ENCODE data around the gene SNX17. TPM values are rescaled to one million over a fixed set of nuclear protein-coding genes. Genes with fewer than 3 reads are reported as not detected.

The SNX17 gene
- polyA plus RNA-seq, 3 donors = 86.6 to 338 (median 291) TPM

DNA sequence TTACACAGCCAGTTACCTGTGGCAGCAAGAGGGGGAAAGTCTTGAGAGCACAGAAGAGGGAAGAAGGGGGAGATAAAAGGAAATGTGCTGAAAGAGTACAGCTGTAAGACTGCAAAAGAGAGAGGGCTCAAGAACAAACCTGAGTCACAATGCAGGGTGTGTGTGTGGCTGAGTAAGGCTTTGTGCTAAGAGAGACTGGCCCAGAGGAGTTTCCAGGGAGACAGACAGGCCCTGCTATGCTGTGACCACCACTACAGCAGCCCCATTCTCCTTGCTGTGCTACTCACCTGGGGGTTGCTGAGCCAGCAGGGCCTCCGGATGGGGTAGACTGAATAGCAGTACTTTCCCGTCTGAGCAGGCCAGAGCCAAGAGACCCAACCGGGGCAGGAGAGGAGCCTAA lies 35.1 kb upstream of the SNX17 start:
- intact Hi-C loops (cut with micrococcal nuclease) = no loop called here
- TF ChIP-seq, protein P1, sequence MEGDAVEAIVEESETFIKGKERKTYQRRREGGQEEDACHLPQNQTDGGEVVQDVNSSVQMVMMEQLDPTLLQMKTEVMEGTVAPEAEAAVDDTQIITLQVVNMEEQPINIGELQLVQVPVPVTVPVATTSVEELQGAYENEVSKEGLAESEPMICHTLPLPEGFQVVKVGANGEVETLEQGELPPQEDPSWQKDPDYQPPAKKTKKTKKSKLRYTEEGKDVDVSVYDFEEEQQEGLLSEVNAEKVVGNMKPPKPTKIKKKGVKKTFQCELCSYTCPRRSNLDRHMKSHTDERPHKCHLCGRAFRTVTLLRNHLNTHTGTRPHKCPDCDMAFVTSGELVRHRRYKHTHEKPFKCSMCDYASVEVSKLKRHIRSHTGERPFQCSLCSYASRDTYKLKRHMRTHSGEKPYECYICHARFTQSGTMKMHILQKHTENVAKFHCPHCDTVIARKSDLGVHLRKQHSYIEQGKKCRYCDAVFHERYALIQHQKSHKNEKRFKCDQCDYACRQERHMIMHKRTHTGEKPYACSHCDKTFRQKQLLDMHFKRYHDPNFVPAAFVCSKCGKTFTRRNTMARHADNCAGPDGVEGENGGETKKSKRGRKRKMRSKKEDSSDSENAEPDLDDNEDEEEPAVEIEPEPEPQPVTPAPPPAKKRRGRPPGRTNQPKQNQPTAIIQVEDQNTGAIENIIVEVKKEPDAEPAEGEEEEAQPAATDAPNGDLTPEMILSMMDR (IDR thresholded peaks at IDR 0.05) = no peak
- Mint-ChIP-seq H3K27ac (peak overlapping the region in 2 of 7 donors; percentile 2 to 22), H3K27me3 (ENCODE audit: low read depth in 3 of 3) (no peaks in the 10 kb centered on the region), H3K36me3 (peaks cover 65 to 88% of the 10 kb centered on the region in 2 donors), H3K4me3 (no peak overlapping the region), H3K4me1 (no peaks in the 10 kb centered on the region), H3K9me3 (no peaks in the 10 kb centered on the region)
- WGBS (ENCODE audit: insufficient coverage) = 93% methylated on average over 3 of the region's 3 CpGs
- no peaks in the 10 kb centered on the region for H3K27me3 ChIP-seq (ENCODE audit: control insufficient read depth in 2 of 2, insufficient read depth in 2 of 2, low read length in 2 of 2)
- H3K4me1 ChIP-seq (ENCODE audit: control insufficient read depth in 1 of 2, insufficient read depth in 2 of 2, low read length in 2 of 2) = no peaks in the 10 kb centered on the region
- no peak for DNase-seq
- H3K4me2 ChIP-seq (replicated peaks; ENCODE audit: extremely low read depth, low read length, poor library complexity, severe bottlenecking) = no peak overlapping the region
- no peaks in the 10 kb centered on the region for H3K79me2 ChIP-seq (ENCODE audit: insufficient read depth, low read length)
- H3K9ac ChIP-seq (ENCODE audit: insufficient read depth, low read length, poor library complexity, severe bottlenecking) = no peak overlapping the region
- H3K4me3 ChIP-seq (replicated peaks in 1 of 3; ENCODE audit: low read depth in 2 of 3, low read length in 3 of 3) = no peak overlapping the region
- H3K9me3 ChIP-seq (replicated peaks in 1 of 2; ENCODE audit: control insufficient read depth in 1 of 2, insufficient read depth in 1 of 2, low read length in 2 of 2) = no peaks in the 10 kb centered on the region
- no peaks in the 10 kb centered on the region for H4K20me1 ChIP-seq (ENCODE audit: insufficient read depth, low read length)
- peaks cover 86 to 92% of the 10 kb centered on the region in 2 donors for H3K36me3 ChIP-seq (replicated peaks in 1 of 2; ENCODE audit: control insufficient read depth in 1 of 2, insufficient read depth in 2 of 2, low read length in 2 of 2)
- H3K27ac ChIP-seq (ENCODE audit: low read depth in 1 of 2, low read length in 2 of 2) = no peak overlapping the region
- no peak overlapping the region for H2AFZ ChIP-seq (ENCODE audit: insufficient read depth, low read depth, low read length, poor library complexity, severe bottlenecking)

DNA sequence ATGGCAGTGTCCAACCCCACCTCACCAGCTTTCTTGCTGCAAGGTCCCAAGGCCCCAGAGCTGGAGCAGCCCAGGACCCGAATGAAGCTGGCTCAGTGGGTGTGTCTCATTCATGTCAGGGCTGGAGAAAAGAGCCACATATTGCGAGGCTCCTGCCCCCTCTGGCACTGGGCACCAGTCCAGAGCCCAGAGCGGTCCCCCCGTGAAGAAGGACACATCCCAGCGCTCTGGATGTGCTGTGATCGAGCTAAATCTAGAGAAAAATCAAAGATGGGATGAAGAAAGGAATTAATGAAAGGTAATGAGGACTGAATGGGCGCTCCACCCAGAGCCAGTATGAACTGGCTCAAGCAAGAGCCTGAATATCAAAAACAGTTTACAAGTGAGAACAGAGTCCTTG lies 34.2 kb upstream of the SNX17 start:
- Mint-ChIP-seq H3K36me3 (peaks cover 65 to 89% of the 10 kb centered on the region in 2 donors), H3K4me1 (no peaks in the 10 kb centered on the region), H3K9me3 (no peaks in the 10 kb centered on the region), H3K27me3 (ENCODE audit: low read depth in 3 of 3) (no peaks in the 10 kb centered on the region), H3K4me3 (no peak overlapping the region), H3K27ac (no peak overlapping the region)
- intact Hi-C loops (cut with micrococcal nuclease) = no loop called here
- Histone ChIP-seq H3K9ac (ENCODE audit: insufficient read depth, low read length, poor library complexity, severe bottlenecking) (no peak overlapping the region), H3K4me2 (replicated peaks; ENCODE audit: extremely low read depth, low read length, poor library complexity, severe bottlenecking) (no peak overlapping the region), H3K79me2 (ENCODE audit: insufficient read depth, low read length) (no peaks in the 10 kb centered on the region), H3K36me3 (replicated peaks in 1 of 2; ENCODE audit: control insufficient read depth in 1 of 2, insufficient read depth in 2 of 2, low read length in 2 of 2) (peaks cover 87 to 92% of the 10 kb centered on the region in 2 donors), H3K4me1 (ENCODE audit: control insufficient read depth in 1 of 2, insufficient read depth in 2 of 2, low read length in 2 of 2) (no peaks in the 10 kb centered on the region), H3K27me3 (ENCODE audit: control insufficient read depth in 2 of 2, insufficient read depth in 2 of 2, low read length in 2 of 2) (no peaks in the 10 kb centered on the region), H4K20me1 (ENCODE audit: insufficient read depth, low read length) (no peaks in the 10 kb centered on the region), H2AFZ (ENCODE audit: insufficient read depth, low read depth, low read length, poor library complexity, severe bottlenecking) (no peak overlapping the region), H3K9me3 (replicated peaks in 1 of 2; ENCODE audit: control insufficient read depth in 1 of 2, insufficient read depth in 1 of 2, low read length in 2 of 2) (no peaks in the 10 kb centered on the region), H3K27ac (ENCODE audit: low read depth in 1 of 2, low read length in 2 of 2) (no peak overlapping the region), H3K4me3 (replicated peaks in 1 of 3; ENCODE audit: low read depth in 2 of 3, low read length in 3 of 3) (no peak overlapping the region)
- WGBS (ENCODE audit: insufficient coverage) = 97% methylated on average over 6 of the region's 7 CpGs
- TF ChIP-seq, protein P1 (IDR thresholded peaks at IDR 0.05) = no peak
- DNase-seq = no peak
